Ovary (tissue), 9 donors: ENCODE measurements around the gene TNRC6C. TPM values are rescaled to one million over a fixed set of nuclear protein-coding genes. Genes with fewer than 3 reads are reported as not detected.

Source experiments
- DNase-seq, 5 donors: peaks; one replicate each; pipeline ENCODE4 v3.0.0-alpha.2; 2019 to 2020
- H3K27ac ChIP-seq, 2 donors: fragments of 200-600 bp; one replicate each; pipeline versions ENCODE4 v1.5.1 to v1.8.0; 2019 to 2022
- H3K27me3 ChIP-seq: fragments of 200-600 bp; one replicate; pipeline ENCODE4 v1.8.0; 2022
- H3K36me3 ChIP-seq: fragments of 200-600 bp; sonication (generic); one replicate; pipeline ENCODE4 v1.5.1; 2019
- H3K4me1 ChIP-seq: one replicate; pipeline ENCODE4 v1.8.1; 2013; ENCODE audit warnings: mild to moderate bottlenecking, moderate library complexity; ENCODE audit not compliant: insufficient read depth
- H3K4me3 ChIP-seq: fragments of 200-600 bp; sonication (generic); one replicate; pipeline ENCODE4 v1.5.1; 2017
- H3K9me3 ChIP-seq, 2 donors: fragments of 200-600 bp in 1 of 2; sonication (generic) in 1 of 2; one replicate each; pipeline versions ENCODE4 v1.5.1 to v1.8.1; 2013 to 2019; ENCODE audit warnings: mild to moderate bottlenecking in 1 of 2, moderate library complexity in 1 of 2
- CTCF ChIP-seq, 3 donors: fragments of 450-650 bp in 2 of 3; fragments of 200-600 bp in 1 of 3; IDR thresholded peaks; one replicate each; pipeline versions ENCODE4 v1.5.1 to v1.8.0; 2016 to 2022; ENCODE audit warnings: antibody characterized with exemption in 3 of 3, mild to moderate bottlenecking in 1 of 3
- EP300 ChIP-seq: sonication (generic); formaldehyde crosslinking; IDR thresholded peaks from one replicate; pipeline ENCODE4 v1.6.1; 2017; ENCODE audit warnings: antibody characterized with exemption
- POLR2A ChIP-seq: fragments of 450-650 bp; IDR thresholded peaks from one replicate; pipeline ENCODE4 v1.6.1; 2017; ENCODE audit warnings: antibody characterized with exemption, mild to moderate bottlenecking, moderate library complexity
- WGBS, 3 donors: extraction: QIAGEN DNeasy Blood & Tissue Kit in 1 of 3; methylation state at CpG; one replicate each; pipeline versions ENCODE4 v1.1.5 to v1.1.7; 2013 to 2017; 5-methylcytosine and 5-hydroxymethylcytosine counted together
- intact Hi-C, 4 donors: fragments of 100-400 bp; cut with DNase I; formaldehyde crosslinking; loops; one replicate each; pipeline versions ENCODE4 v1.11.0 to v1.15.1; 2022 to 2023
- polyA plus RNA-seq, 2 donors: library from polyadenylated mRNA; stranded (reverse); fragments of 200-250 nt in 1 of 2; fragments of 350-450 nt in 1 of 2; fragmentation: Illumina TruSeq in 1 of 2; extraction: RNeasy Lipid Tissue Mini Kit (QIAGEN cat#74804) in 1 of 2; gene quantifications; one replicate each; pipeline ENCODE4 v1.2.3, GENCODE V29; 2013 to 2014
- total RNA-seq, 7 donors: library from RNA; depleted of rRNA in 2 of 7; stranded (reverse); fragments of >200 nt in 2 of 7; fragmentation: NEBNext Ultra II Directional in 3 of 7; extraction: Animal tissue kit (Norgen Biotek cat#: 25700) in 3 of 7; gene quantifications; one replicate each; pipeline versions ENCODE4 v1.1.0 to v1.2.4, GENCODE V29; 2016 to 2023
- donor health status: DM: no; HTN: no; CAD: no; lungs with moderate emphysema.
- donor health status: DM: no; HTN: no; CAD: no.
- donor health status: Bipolar disorder and iron deficiency.
- donor health status: DM: yes; HTN: yes; CAD: no.
- donor health status: DM: no; HTN: no; CAD: no.
- donor health status: DM: yes; HTN: yes; CAD: no.

The TNRC6C gene
- total and polyA plus RNA-seq, 9 donors, result 8.7 to 45.3 (median 32.5) TPM

GRCh38 chr17:78000341-78000740 lies 41.8 kb downstream of the TNRC6C start:
- 47 to 54% (median 50%) methylated on average over 3 of the region's 3 CpGs for WGBS, 3 donors
- Histone ChIP-seq H3K4me3 (no peak overlapping the region), H3K27ac (no peak overlapping the region), H3K27me3 (no peaks in the 10 kb centered on the region), H3K9me3 (no peaks in the 10 kb centered on the region), H3K4me1 (peaks cover 13% of the 10 kb centered on the region), H3K36me3 (no peaks in the 10 kb centered on the region)
- TF ChIP-seq EP300 (no peak), CTCF (IDR thresholded peaks at IDR 0.05) (no peak), POLR2A (no peak)
- intact Hi-C loops, result no loop called here
- DNase-seq, result no peak

- no peak overlapping the region for H3K27ac ChIP-seq
- DNase-seq, result no peak
- H3K4me1 ChIP-seq, result peaks cover 12% of the 10 kb centered on the region
- intact Hi-C loops, result no loop called here
- H3K36me3 ChIP-seq, result no peaks in the 10 kb centered on the region
- WGBS, 3 donors, result 64 to 80% (median 71%) methylated on average over 3 of the region's 3 CpGs
- TF ChIP-seq POLR2A (no peak), EP300 (no peak), CTCF (IDR thresholded peaks at IDR 0.05) (no peak)
- H3K9me3 ChIP-seq, result no peaks in the 10 kb centered on the region
- no peak overlapping the region for H3K4me3 ChIP-seq
- H3K27me3 ChIP-seq, result no peaks in the 10 kb centered on the region
These were observed 42.7 kb downstream of the TNRC6C start for GRCh38 chr17:78001182-78001581.

- no peak for TF ChIP-seq EP300
- TF ChIP-seq CTCF (IDR thresholded peaks at IDR 0.05), result no peak
- no peak for TF ChIP-seq POLR2A
- 62 to 69% (median 63%) methylated on average over 3 of the region's 3 CpGs for WGBS, 3 donors
- intact Hi-C loops, result no loop called here
- no peaks in the 10 kb centered on the region for H3K36me3 ChIP-seq
- H3K27ac ChIP-seq, result no peak overlapping the region
- H3K27me3 ChIP-seq, result no peaks in the 10 kb centered on the region
- no peak for DNase-seq
- peaks cover 8% of the 10 kb centered on the region for H3K4me1 ChIP-seq
- H3K4me3 ChIP-seq, result no peak overlapping the region
- H3K9me3 ChIP-seq, result no peaks in the 10 kb centered on the region
These were observed 43.1 kb downstream of the TNRC6C start for GRCh38 chr17:78001612-78002011.

GRCh38 chr17:78002166-78002565 lies 43.7 kb downstream of the TNRC6C start:
- H3K4me3 ChIP-seq, result no peak overlapping the region
- intact Hi-C loops, result no loop called here
- DNase-seq, result no peak
- H3K4me1 ChIP-seq, result peaks cover 7% of the 10 kb centered on the region
- no peaks in the 10 kb centered on the region for H3K27me3 ChIP-seq
- 91 to 94% (median 93%) methylated on average over 4 of the region's 4 CpGs for WGBS, 3 donors
- no peak overlapping the region for H3K27ac ChIP-seq
- H3K9me3 ChIP-seq, result no peaks in the 10 kb centered on the region
- no peaks in the 10 kb centered on the region for H3K36me3 ChIP-seq
- TF ChIP-seq POLR2A (no peak), EP300 (no peak), CTCF (IDR thresholded peaks at IDR 0.05) (no peak)
